GM18873 (cell line): ENCODE measurements around the gene ACSF3.
"Not testable (repeated sequence)": the region's sequence is repeated elsewhere in the genome, so short reads cannot be mapped to it uniquely, and the experiment has no call there.

Experiments
- ATAC-seq: cut with Tn5 transposase; IDR thresholded peaks from one replicate; pipeline ENCODE4 v1.9.1; 2021; ENCODE audit warnings: mild to moderate bottlenecking, moderate library complexity, moderate number of reproducible peaks; ENCODE audit not compliant: unreplicated experiment, low FRiP score

Gene ACSF3

DNA sequence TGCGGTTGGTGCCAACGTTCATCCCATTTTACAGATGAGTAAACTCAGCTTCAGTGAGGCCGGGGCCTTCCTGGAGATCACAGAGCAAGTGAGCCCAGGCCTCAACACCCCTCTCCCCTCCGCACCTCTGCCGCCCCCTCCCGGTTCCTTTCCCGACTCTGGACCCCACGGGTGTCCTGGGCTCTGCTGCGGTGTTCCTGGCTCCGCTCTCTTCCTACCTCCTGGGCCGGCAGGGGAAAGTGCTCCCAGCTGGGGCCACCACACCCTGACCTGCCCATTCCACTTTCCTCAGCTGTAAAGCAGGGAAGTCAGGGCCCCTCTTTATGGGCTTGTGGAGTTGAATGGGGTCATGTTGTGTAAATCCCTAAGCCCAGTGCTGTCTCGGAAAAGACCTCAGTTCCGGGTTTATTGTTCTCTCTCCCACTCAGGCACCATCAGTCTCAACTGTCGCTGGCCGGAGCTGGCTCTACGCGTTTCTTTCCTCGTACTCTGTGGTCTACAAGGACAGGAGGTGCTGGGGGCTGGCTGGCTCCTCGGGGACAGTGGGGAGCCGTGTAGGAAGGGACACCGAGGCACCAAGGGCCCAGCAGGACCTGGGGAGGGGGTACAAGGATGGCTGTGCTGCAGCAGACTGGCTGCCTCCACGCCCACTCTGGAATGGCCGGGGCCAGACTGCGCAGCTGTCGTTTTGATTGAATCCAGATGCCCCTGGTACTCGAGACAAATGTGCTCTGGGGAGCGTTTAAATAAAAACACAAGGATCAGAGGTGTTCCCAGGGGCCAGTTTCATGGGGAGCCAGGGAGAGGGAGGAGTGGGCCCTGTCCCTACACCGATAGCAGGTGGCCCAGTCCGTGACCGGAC lies 21.7 kb upstream of the ACSF3 start:
- no peak for ATAC-seq

DNA sequence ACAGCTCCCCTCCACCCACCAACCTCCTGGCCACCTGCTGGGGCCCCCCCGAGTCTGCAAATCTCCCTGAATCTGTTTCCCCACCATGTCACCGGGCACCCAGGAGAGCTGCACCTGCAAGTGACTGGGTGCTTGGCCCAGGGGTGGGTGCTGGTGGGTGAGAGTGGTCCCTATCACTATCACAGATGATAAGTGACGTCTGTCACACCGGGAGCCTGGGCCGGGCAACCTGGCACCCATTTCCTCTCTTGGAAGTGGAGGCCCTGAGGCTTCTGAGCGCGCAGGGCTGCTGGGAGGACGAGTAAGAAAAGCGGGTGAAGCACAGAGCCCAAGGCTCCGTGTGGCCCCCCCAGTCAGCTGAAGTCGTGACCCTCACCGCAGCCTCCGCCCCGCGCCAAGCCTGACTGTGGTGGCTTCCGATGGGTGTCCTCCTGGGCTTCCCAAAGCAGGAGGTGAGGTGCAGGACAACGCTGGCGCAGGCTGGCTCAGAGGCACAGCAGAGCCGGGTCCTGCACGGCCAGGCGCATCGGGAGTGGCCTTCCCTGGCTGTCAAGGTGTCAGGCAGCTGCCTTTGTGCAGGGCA lies 21.0 kb upstream of the ACSF3 start:
- ATAC-seq = no peak

- no peak for ATAC-seq
Measured at GRCh38 chr16:89073346-89074071, 20.1 kb upstream of the ACSF3 start.

GRCh38 chr16:89074072-89074674 lies 19.5 kb upstream of the ACSF3 start:
- ATAC-seq = not testable (repeated sequence)

DNA sequence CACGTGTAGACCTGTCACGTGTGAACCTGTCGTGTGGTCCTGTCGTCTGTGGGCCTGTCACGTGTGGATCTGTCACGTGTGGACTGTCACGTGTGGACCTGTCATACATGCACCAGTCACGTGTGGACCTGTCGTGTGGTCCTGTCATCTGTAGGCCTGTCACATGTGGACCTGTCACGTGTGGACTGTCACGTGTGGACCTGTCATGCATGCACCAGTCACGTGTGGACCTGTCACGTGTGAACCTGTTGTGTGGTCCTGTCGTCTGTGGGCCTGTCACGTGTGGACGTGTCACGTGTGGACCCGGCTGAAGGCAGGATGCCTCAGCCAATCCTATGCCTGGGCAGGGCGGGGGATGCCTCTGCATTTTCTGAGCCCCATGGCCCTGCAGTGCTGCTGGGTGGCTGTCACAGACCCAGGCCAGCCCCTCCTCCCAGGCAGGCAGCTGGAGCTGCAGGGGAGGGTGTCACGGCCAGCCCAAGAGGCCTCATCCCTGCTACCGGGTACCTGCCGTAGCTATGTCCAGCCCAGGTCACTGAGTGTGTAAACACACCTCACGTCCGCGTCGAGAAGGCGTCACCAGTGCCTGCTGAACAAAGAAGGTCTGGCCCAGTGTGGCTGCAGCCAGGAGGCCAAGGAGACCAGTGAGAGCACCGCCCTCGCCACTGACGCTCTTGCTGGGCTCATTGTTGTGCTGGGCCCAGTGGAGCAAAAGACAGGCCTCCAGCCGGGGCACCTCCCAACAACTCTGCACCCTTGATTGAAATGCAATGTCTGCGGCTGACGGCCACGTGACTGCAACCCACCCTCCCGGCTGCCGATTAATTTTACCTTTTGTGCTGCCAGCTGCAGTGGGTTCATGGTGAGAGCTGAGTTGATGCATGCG lies 18.6 kb upstream of the ACSF3 start:
- ATAC-seq = no peak

DNA sequence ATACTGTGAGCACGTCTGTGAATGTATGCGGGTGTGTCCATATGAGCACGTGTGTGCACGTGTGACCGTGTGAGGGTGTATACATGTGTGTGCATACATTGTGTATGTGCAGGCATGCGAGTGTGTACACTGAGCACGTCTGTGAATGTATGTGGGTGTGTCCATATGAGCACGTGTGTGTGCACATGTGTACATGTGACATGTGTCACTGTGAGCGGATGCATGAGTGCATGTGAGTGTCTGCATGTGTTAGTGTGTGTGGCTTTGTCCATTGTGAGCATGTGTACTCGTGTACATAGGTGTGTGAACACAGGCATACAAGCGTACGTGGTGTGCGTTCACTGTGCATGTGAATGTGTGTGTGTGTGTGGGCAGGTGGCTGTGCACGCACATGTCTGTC lies 17.5 kb upstream of the ACSF3 start:
- ATAC-seq = no peak

DNA sequence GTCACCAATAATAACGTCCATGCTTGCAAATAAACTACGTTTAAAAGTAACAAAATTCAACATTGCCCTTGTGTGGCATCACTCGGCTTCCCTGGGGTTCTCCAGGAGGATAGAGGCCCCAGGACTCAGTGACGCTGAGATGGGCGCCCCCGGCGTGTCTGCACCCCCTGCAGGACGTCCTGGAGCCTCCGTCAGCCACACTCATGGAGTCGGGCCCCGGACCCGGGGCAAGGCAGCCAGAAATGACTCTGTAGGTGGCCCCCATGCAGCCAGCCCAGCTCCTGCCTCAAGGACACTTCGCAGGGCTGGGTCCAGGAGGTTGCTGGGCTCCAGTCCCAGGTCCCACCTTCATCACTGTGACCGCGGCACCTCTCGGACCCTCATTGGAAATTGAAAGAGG lies 16.6 kb upstream of the ACSF3 start:
- ATAC-seq = no peak

DNA sequence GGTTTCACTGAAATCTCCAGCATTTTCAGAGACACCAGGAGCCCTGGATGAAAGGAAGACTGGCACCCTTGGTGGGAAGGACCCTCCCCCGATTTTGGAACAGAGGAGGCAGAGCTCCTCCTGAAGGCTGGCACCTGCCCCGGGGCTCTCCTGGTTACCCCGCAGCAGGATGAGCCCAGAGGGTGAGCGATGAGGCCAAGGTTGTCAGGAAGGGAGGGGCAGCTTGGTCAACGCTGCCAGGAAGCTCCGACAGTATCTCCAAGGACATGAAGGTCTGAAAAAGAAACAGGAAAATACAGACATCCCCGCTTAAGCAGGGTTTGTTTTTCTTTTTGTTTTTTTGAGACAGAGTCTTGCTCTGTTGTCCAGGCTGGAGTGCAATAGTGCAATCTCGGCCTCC lies 15.5 kb upstream of the ACSF3 start:
- no peak for ATAC-seq

- ATAC-seq = no peak
Measured at GRCh38 chr16:89079434-89079980, 14.1 kb upstream of the ACSF3 start.

DNA sequence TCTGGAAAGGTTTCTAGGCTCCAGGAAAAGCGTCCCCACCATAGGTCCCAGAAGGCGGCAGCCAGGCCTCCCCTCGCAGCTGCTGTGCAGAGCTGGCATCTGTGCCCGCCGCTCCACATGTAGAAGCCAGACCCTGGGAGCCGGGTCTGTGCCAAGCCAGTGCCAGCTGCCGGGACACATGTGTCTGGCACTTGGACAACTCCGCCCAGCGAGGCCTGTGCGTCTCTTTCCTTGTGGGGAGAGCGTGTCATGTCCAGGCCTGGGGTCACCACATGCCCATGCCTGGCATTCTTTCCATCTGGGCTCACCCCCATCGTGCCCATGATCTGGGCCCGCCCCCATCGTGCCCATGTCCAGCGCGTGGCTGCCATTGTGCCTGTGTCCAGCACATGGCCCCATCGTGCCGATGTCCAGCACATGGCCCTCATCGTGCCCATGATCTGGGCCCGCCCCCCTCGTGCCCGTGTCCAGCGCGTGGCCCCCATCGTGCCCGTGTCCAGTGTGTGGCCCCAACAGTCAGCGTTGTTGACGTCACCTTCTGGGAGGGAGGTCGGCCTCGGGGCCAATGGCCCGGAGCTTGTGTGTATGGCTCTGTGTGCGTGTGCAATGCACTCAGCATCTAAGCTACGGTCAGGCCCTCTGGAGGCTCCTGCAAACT lies 13.3 kb upstream of the ACSF3 start:
- ATAC-seq = no peak

GRCh38 chr16:89081556-89081955 lies 12.1 kb upstream of the ACSF3 start:
- ATAC-seq = no peak

GRCh38 chr16:89084411-89084810 lies 9.2 kb upstream of the ACSF3 start:
- no peak for ATAC-seq

GRCh38 chr16:89084814-89085612 lies 8.6 kb upstream of the ACSF3 start:
- no peak for ATAC-seq

- ATAC-seq = no peak
Measured at GRCh38 chr16:89085755-89086154, 7.9 kb upstream of the ACSF3 start.

DNA sequence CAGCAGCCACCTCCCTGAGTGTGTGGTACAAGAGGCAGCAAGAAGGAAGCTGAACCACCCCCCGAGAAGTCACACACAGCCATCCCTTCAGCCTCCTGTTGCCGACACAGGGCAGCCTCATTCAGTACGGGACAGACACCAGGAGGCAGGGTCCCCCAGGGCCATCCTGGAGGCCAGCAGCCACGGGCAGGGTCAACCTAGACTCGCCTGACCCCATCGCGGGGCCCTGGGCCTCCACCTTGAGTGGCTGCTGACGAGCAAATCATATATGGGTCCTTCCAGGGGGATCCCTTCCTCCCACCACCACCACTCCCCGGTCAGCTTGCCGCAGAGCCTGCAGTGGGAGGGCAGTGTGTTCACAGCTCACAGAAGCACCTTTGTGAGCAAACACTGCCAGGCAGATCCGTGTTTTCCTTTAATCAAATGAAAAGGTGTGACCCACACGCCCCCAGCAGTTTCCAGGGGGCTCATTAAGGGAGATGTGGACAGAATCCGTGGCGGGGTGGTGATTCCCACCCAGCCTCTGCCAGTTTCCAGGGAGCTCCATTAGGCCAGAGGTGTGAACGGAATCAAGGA lies 5.6 kb upstream of the ACSF3 start:
- no peak for ATAC-seq

GRCh38 chr16:89089120-89089519 lies 4.5 kb upstream of the ACSF3 start:
- no peak for ATAC-seq

GRCh38 chr16:89090182-89090630 lies 3.4 kb upstream of the ACSF3 start:
- no peak for ATAC-seq
